ENCODE measurements around the gene CASP8.
A peak's percentile ranks its signal among the peaks of the same experiment; 100 is the strongest.
"Not testable (repeated sequence)": the region's sequence is repeated elsewhere in the genome, so short reads cannot be mapped to it uniquely, and the experiment has no call there.

Gene CASP8

GRCh38 chr2:201260302-201260800, at the start of gene CASP8:
TSS of gene CASP8 (plus strand) at chr2:201260536. CDS start at chr2:201266487, 5,951 bp downstream.
- no peak for DNase-seq

GRCh38 chr2:201215963-201216362, 44.4 kb upstream of the CASP8 start:
- no peak for DNase-seq

GRCh38 chr2:201216918-201217317, 43.4 kb upstream of the CASP8 start:
- DNase-seq: no peak

GRCh38 chr2:201218780-201219179, 41.6 kb upstream of the CASP8 start:
- DNase-seq: no peak

GRCh38 chr2:201219328-201220096, 40.8 kb upstream of the CASP8 start:
- no peak for DNase-seq

GRCh38 chr2:201220102-201220570, 40.2 kb upstream of the CASP8 start:
- peak; percentile 29 for DNase-seq

- DNase-seq: no peak
These were observed 37.0 kb upstream of the CASP8 start for GRCh38 chr2:201223089-201224073.

GRCh38 chr2:201228271-201228911, 31.9 kb upstream of the CASP8 start:
- no peak for DNase-seq

GRCh38 chr2:201228912-201229290, 31.4 kb upstream of the CASP8 start:
- DNase-seq: no peak

GRCh38 chr2:201231781-201232466, 28.4 kb upstream of the CASP8 start:
- peak; percentile 87 for DNase-seq

GRCh38 chr2:201232467-201232815, 27.9 kb upstream of the CASP8 start:
- no peak for DNase-seq

- DNase-seq: peak; percentile 56
These were observed 27.0 kb upstream of the CASP8 start for GRCh38 chr2:201233192-201233811.

GRCh38 chr2:201233812-201234662, 26.3 kb upstream of the CASP8 start:
- no peak for DNase-seq

GRCh38 chr2:201234663-201235135, 25.6 kb upstream of the CASP8 start:
- no peak for DNase-seq

- DNase-seq: peak; percentile 68
These were observed 24.2 kb upstream of the CASP8 start for GRCh38 chr2:201235860-201236811.

- no peak for DNase-seq
These were observed 22.7 kb upstream of the CASP8 start for GRCh38 chr2:201237486-201238123.

- not testable (repeated sequence) for DNase-seq
These were observed 21.0 kb upstream of the CASP8 start for GRCh38 chr2:201239167-201239935.

All from femur (tissue), 1 donor.